Left lobe of liver (tissue), 2 donors: ENCODE results near the gene KLHDC8B. TPM values are rescaled to one million over a fixed set of nuclear protein-coding genes. Genes with fewer than 3 reads are reported as not detected.
"Not testable (repeated sequence)": the region's sequence is repeated elsewhere in the genome, so short reads cannot be mapped to it uniquely, and the experiment has no call there.

Experiments used
- ATAC-seq: fragments of 200-7000 bp; cut with Tn5 transposase; one replicate; pipeline ENCODE4 v1.9.1; 2020; ENCODE audit warnings: mild to moderate bottlenecking, moderate library complexity
- DNase-seq: peaks from one replicate; pipeline ENCODE4 v3.0.0-alpha.2; 2020; ENCODE audit warnings: low spot score
- total RNA-seq: library from RNA; stranded (reverse); gene quantifications from one replicate; pipeline ENCODE4 v1.2.1, GENCODE V29; 2021
- donor health status: DM: no; HTN: no; CAD: no; lungs with moderate emphysema.
- donor health status: DM: no; HTN: yes; CAD: no.

Gene KLHDC8B
- total RNA-seq, 1 donor from 2014 or later: 14.0 TPM

GRCh38 chr3:49180116-49180515 is 8.7 kb downstream of the KLHDC8B start:
- no peak for DNase-seq
- no peak for ATAC-seq

- ATAC-seq (no peak), DNase-seq (no peak)
Measured at GRCh38 chr3:49181351-49181750, 10.0 kb downstream of the KLHDC8B start.

- DNase-seq: no peak
Measured at GRCh38 chr3:49182682-49183081, 11.3 kb downstream of the KLHDC8B start.

GRCh38 chr3:49183873-49184272 is 12.5 kb downstream of the KLHDC8B start:
- ATAC-seq (peak; percentile 41), DNase-seq (no peak)

More at GRCh38 chr3:49182682-49183081, 11.3 kb downstream of the KLHDC8B start:
- ATAC-seq: no peak

- DNase-seq (no peak), ATAC-seq (peak; percentile 41)
Measured at GRCh38 chr3:49191741-49192140, 20.3 kb downstream of the KLHDC8B start.

GRCh38 chr3:49198161-49198560 is 26.8 kb downstream of the KLHDC8B start:
- ATAC-seq (no peak), DNase-seq (no peak)

GRCh38 chr3:49198611-49199230 is 27.3 kb downstream of the KLHDC8B start:
- DNase-seq (no peak), ATAC-seq (no peak)

- ATAC-seq (peak; percentile 84), DNase-seq (peak; percentile 71)
Measured at GRCh38 chr3:49199239-49199899, 28.0 kb downstream of the KLHDC8B start.

- DNase-seq (no peak), ATAC-seq (no peak)
Measured at GRCh38 chr3:49199900-49200281, 28.5 kb downstream of the KLHDC8B start.

GRCh38 chr3:49213541-49213943 is 42.1 kb downstream of the KLHDC8B start:
- no peak for DNase-seq
- ATAC-seq: no peak

- ATAC-seq (no peak), DNase-seq (no peak)
Measured at GRCh38 chr3:49213998-49214397, 42.6 kb downstream of the KLHDC8B start.

- DNase-seq, ATAC-seq: not testable (repeated sequence)
Measured at GRCh38 chr3:49216687-49217086, 45.3 kb downstream of the KLHDC8B start.

- not testable (repeated sequence) for DNase-seq, ATAC-seq
Measured at GRCh38 chr3:49217108-49217507, 45.7 kb downstream of the KLHDC8B start.

GRCh38 chr3:49217688-49218470 is 46.5 kb downstream of the KLHDC8B start:
- ATAC-seq: no peak
- DNase-seq: no peak

GRCh38 chr3:49218471-49218989 is 47.1 kb downstream of the KLHDC8B start:
- peak; percentile 59 for DNase-seq
- peak; percentile 64 for ATAC-seq

GRCh38 chr3:49219132-49219531 is 47.7 kb downstream of the KLHDC8B start:
- no peak for DNase-seq
- no peak for ATAC-seq

- not testable (repeated sequence) for DNase-seq
Measured at GRCh38 chr3:49220985-49221563, 49.7 kb downstream of the KLHDC8B start.

GRCh38 chr3:49222002-49222401 is 50.6 kb downstream of the KLHDC8B start:
- ATAC-seq (no peak), DNase-seq (no peak)

More at GRCh38 chr3:49220985-49221563, 49.7 kb downstream of the KLHDC8B start:
- not testable (repeated sequence) for ATAC-seq
